Activated T-cell treated with anti-CD3 and anti-CD28 coated beads, Interleukin-2, amount 50 U/mL, for 72 hours (primary cell): ENCODE data around the gene DPP3. TPM values are rescaled to one million over a fixed set of nuclear protein-coding genes. Genes with fewer than 3 reads are reported as not detected.
A peak's percentile ranks its signal among the peaks of the same experiment; 100 is the strongest.
"Not testable (repeated sequence)": the region's sequence is repeated elsewhere in the genome, so short reads cannot be mapped to it uniquely, and the experiment has no call there.

Experiments used
- ATAC-seq, 2 donors: fragments of 150-1000 bp; cut with Tn5 transposase; replicated peaks in 1 of 2; 2 replicates each; pipeline ENCODE4 v1.10.0; 2021; ENCODE audit warnings: moderate library complexity in 2 of 2, mild to moderate bottlenecking in 1 of 2
- DNase-seq, 2 donors: peaks; one replicate each; pipeline ENCODE4 v3.0.0; 2021 to 2022; ENCODE audit warnings: mixed read lengths in 1 of 2
- H3K27ac Mint-ChIP-seq: one replicate; pipeline ENCODE4 v1.8.0; 2022; ENCODE audit warnings: mild to moderate bottlenecking, moderate library complexity, mixed read lengths
- H3K27me3 Mint-ChIP-seq: one replicate; pipeline ENCODE4 v1.8.0; 2022; ENCODE audit warnings: low read depth, mixed read lengths
- H3K36me3 Mint-ChIP-seq, 2 donors: one replicate each; pipeline ENCODE4 v1.8.0; 2022; ENCODE audit warnings: mixed read lengths in 2 of 2, mild to moderate bottlenecking in 1 of 2; ENCODE audit not compliant: insufficient read depth in 2 of 2
- H3K4me1 Mint-ChIP-seq: one replicate; pipeline ENCODE4 v1.8.0; 2022; ENCODE audit warnings: low read depth, mixed read lengths
- H3K4me3 Mint-ChIP-seq, 2 donors: one replicate each; pipeline ENCODE4 v1.8.0; 2022; ENCODE audit warnings: mild to moderate bottlenecking in 2 of 2, mixed read lengths in 2 of 2, moderate library complexity in 2 of 2
- H3K9me3 Mint-ChIP-seq, 2 donors: one replicate each; pipeline ENCODE4 v1.8.0; 2022; ENCODE audit warnings: mixed read lengths in 2 of 2
- total RNA-seq, 2 donors: library from RNA; stranded (reverse); gene quantifications; one replicate each; pipeline ENCODE4 v1.2.3, GENCODE V29; 2022

The DPP3 gene, protein sequence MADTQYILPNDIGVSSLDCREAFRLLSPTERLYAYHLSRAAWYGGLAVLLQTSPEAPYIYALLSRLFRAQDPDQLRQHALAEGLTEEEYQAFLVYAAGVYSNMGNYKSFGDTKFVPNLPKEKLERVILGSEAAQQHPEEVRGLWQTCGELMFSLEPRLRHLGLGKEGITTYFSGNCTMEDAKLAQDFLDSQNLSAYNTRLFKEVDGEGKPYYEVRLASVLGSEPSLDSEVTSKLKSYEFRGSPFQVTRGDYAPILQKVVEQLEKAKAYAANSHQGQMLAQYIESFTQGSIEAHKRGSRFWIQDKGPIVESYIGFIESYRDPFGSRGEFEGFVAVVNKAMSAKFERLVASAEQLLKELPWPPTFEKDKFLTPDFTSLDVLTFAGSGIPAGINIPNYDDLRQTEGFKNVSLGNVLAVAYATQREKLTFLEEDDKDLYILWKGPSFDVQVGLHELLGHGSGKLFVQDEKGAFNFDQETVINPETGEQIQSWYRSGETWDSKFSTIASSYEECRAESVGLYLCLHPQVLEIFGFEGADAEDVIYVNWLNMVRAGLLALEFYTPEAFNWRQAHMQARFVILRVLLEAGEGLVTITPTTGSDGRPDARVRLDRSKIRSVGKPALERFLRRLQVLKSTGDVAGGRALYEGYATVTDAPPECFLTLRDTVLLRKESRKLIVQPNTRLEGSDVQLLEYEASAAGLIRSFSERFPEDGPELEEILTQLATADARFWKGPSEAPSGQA
- total RNA-seq = 10 to 100 TPM; 48.3 to 56.9 TPM

DNA sequence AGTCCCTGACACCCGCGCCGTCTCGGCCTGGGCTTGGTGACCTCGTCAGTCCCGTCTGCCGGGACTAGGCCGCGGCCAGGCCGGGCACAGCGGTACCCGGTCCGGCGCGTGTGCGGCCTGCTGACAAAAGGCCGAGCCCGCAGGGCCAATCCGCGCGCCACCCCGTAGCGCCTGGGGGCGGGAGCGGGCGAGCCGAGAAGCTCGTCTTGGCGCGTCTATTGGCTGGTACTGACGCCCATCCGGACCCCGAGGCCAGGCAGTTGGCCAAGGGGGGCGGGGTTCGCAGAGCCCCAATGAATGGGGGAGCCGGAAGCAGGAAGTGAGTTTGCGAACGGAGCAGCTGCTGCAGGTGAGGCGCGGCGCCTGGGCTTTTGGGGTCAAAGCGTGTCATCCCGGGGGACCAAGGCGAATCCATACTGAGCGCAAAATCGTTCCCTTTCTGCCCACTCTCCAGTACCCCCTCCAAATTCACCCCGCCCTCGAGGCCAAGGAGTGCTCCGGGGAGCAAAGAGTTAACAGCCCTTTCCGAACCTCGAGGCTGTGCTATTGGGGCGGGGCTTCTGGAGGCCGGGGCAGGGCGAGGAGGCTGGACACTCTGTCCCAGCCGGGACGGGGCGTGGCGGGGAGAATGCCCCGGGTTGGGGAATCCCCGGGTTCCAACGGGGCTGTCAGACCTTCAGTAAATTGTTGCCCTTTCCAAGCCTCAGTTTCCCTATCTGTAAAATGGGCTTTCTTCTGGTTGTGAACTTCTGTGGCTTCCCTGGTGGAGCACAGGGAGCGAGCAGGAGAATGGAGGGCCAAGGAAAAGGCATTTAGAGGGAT lies at the start of gene DPP3:
Gene DPP3, plus strand, starts transcription at position 318 of the 822 bp plus-strand sequence. CDS start 1,767 bp downstream, outside the sequence.
- Mint-ChIP-seq H3K4me1 (peaks cover 20% of the 10 kb centered on the region), H3K27me3 (no peaks in the 10 kb centered on the region), H3K27ac (peak within 1 kb of the TSS; percentile 76), H3K36me3 (no peaks in the 10 kb centered on the region), H3K9me3 (no peaks in the 10 kb centered on the region), H3K4me3 (peak within 1 kb of the TSS; percentile 91 to 94)
- ATAC-seq (peak; percentile 98), DNase-seq (peak; percentile 98 to 99)

DNA sequence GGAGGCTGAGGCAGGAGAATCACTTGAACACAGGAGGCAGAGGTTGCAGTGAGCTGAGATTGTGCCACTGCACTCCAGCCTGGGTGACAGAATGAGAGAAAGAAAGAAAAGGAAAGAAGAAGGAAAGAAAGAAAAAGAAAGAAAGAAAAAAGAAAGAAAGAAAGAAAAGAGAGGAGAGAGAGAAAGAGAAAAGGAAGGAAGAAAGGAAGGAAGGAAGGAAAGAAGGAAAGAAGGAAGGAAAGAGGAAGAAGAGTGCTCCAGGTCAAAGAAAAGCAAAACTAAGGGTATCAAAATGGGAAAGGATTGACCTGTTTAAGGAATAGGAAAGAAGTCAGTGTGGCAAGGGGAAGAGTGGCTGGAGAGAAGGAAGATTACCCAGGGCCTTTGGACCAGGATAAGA lies 48.9 kb upstream of the DPP3 start:
- H3K27me3 Mint-ChIP-seq, H3K27ac Mint-ChIP-seq, H3K4me3 Mint-ChIP-seq, DNase-seq, ATAC-seq, H3K9me3 Mint-ChIP-seq: not testable (repeated sequence)
- H3K36me3 Mint-ChIP-seq = peaks cover 0 to 15% of the 10 kb centered on the region in 2 donors
- H3K4me1 Mint-ChIP-seq = peaks cover 12% of the 10 kb centered on the region

DNA sequence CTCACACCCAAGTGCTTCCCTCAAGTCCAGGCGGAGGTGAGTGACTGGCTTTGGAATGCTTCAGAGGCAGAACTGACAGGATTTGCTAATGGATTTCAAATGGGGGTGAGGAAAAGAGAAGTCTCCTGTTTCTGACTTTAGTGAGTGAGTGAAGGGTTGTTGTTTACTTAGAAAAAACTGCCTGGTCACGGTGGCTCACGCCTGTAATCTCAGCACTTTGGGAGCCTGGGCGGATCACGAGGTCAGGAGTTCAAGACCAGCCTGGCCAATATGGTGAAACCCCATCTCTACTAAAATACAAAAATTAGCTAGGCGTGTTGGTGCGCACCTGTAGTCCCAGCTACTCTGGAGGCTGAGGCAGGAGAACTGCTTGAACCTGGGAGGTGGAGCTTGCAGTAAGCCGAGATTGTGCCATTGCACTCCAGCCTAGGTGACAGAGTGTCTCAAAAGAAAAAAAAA lies 48.3 kb upstream of the DPP3 start:
- H3K27ac Mint-ChIP-seq = not testable (repeated sequence)
- peaks cover 17% of the 10 kb centered on the region for H3K4me1 Mint-ChIP-seq

DNA sequence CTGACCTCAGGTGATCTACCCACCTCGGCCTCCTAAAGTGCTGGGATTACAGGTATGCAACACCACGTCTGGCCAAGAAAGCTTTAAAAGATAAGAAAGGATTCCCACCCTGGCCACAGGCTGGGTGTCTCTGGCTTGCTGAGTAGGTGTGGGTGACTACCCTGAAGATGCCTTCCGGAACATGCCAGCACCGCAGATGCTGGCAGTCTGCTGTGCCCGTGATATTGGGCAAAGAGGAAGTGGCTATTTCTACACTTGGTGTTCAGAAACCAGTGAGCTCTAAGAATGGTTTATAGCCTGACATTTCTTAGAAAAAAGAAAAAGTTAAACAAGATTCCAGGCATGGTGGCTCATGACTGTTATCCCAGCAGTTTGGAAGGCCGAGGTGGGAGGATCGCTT lies 47.6 kb upstream of the DPP3 start:
- Mint-ChIP-seq H3K27ac (no peak overlapping the region), H3K27me3 (no peaks in the 10 kb centered on the region), H3K4me1 (peaks cover 22% of the 10 kb centered on the region), H3K36me3 (peaks cover 0 to 19% of the 10 kb centered on the region in 2 donors), H3K4me3 (no peak overlapping the region), H3K9me3 (no peaks in the 10 kb centered on the region)
- no peak for ATAC-seq
- no peak for DNase-seq

More for the DNA sequence above, 48.3 kb upstream of the DPP3 start:
- not testable (repeated sequence) for H3K4me3 Mint-ChIP-seq, ATAC-seq, H3K27me3 Mint-ChIP-seq, H3K9me3 Mint-ChIP-seq, DNase-seq
- peaks cover 0 to 19% of the 10 kb centered on the region in 2 donors for H3K36me3 Mint-ChIP-seq

DNA sequence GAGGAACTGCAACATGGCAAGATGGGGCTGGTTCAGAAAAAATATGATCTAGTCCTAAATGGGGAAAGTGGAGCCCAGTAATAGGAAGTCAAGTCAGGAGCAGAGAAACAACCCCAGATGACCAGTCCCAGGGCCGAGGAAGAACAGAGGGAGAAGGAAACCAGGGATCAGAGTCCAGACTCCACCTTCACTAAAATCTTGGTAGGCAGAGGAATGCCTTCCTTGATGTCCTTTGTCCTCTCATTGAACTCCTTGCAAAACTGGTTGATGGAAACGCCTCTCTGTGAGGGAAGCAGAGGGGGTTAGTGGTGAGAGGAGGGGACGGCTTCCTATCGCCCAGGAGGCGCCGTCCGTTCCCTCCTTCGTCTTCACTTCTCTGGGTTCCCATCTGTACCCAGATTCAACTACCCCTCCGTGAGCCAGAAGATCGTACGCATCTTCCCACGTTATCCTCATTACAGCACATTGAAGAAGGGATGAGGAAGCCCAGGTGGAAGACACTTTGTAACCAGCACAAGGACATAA lies 42.2 kb upstream of the DPP3 start:
- H3K27me3 Mint-ChIP-seq = no peaks in the 10 kb centered on the region
- ATAC-seq (no peak), DNase-seq (no peak)
- H3K9me3 Mint-ChIP-seq = peaks cover under 1% of the 10 kb centered on the region in 2 donors
- peak overlapping the region; percentile 99 for H3K27ac Mint-ChIP-seq
- H3K4me1 Mint-ChIP-seq = peaks cover 29% of the 10 kb centered on the region
- peaks cover 0 to 12% of the 10 kb centered on the region in 2 donors for H3K36me3 Mint-ChIP-seq
- peak overlapping the region; percentile 93 for H3K4me3 Mint-ChIP-seq

DNA sequence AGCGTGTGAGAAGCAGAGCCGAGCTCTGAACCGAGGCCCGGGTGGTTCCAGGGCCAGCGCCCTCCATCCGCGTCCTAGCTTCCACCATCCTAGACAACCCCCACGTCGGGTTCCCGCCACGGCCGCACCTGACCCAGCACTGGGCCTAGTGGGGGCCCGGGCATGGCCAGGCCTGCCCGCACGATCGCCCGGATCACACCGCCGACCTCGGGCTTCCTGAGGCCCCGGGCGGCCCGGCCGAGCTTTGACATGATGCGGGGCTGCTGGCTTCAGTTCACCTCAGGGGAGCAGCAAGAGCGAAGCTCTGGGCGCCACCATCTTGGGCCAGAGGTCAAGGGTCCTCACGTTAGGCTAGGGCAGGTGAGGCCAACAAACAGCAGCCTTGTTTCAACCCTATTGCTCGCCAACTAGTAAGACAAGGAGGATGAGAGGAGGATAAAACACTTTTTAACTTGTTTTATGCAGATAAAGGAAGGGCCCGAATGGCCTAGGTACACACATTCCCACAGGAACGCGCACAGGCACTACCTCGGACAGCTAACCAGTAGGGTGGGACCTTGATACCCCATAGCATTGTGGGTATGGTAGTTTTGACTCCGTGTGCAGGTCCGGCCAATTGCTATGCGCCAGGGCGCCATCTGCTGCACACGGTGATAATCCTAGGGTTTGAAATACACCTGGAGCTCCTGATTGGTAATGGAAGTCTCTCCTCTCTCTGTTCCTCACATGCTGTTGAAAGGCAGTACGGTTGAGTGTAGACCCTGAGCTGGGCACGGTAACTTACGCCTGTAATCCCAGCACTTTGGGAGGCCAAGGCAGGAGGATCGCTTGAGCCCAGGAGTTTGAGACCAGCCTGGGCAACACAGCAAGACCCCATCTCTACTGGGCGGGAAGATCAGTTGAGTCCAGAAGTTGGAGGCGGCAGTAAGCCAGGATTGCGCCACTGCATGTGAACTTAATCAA lies 41.4 kb upstream of the DPP3 start, which contains the start of gene MRPL11:
Gene MRPL11, minus strand, starts transcription at position 345 of the 963 bp plus-strand sequence. Its CDS starts 94 bp downstream, at position 251.
- DNase-seq = peak; percentile 88 to 92
- peaks cover 4 to 17% of the 10 kb centered on the region in 2 donors for H3K36me3 Mint-ChIP-seq
- H3K4me1 Mint-ChIP-seq = peaks cover 29% of the 10 kb centered on the region
- peak within 1 kb of the TSS; percentile 93 for H3K4me3 Mint-ChIP-seq
- H3K27me3 Mint-ChIP-seq = no peaks in the 10 kb centered on the region
- H3K9me3 Mint-ChIP-seq = peaks cover 7 to 8% of the 10 kb centered on the region in 2 donors
- ATAC-seq = peak; percentile 98 to 99
- peak within 1 kb of the TSS; percentile 99 for H3K27ac Mint-ChIP-seq

DNA sequence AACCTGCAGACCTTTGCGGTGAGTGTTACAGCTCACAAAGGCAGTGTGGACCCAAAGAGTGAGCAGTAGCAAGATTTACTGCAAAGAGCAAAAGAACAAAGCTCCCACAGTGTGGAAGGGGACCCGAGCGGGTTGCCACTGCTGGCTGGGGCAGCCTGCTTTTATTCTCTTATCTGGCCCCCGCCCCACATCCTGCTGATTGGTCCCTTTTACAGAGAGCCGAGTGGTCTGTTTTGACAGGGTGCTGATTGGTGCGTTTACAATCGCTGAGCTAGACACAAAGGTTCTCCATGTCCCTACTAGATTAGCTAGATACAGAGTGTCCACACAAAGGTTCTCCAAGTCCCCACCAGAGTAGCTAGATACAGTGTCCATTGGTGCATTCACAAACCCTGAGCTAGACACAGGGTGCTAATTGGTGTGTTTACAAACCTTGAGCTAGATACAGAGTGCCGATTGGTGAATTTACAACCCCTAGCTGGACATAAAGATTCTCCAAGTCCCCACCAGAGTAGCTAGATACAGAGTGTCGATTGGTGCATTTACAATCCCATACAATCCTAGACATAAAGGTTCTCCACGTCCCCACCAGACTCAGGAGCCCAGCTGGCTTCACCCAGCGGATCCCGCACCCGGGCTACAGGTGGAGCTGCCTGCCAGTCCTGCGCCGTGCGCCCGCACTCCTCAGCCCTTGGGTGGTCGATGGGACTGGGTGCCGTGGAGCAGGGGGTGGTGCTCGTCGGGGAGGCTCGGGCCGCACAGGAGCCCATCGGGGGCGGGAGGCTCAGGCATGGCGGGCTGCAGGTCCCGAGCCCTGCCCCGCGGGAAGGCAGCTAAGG lies 39.9 kb upstream of the DPP3 start:
- Mint-ChIP-seq H3K4me1 (peaks cover 29% of the 10 kb centered on the region), H3K36me3 (peaks cover 5 to 16% of the 10 kb centered on the region in 2 donors)
- H3K27me3 Mint-ChIP-seq, H3K27ac Mint-ChIP-seq, H3K9me3 Mint-ChIP-seq, H3K4me3 Mint-ChIP-seq, DNase-seq, ATAC-seq: not testable (repeated sequence)

DNA sequence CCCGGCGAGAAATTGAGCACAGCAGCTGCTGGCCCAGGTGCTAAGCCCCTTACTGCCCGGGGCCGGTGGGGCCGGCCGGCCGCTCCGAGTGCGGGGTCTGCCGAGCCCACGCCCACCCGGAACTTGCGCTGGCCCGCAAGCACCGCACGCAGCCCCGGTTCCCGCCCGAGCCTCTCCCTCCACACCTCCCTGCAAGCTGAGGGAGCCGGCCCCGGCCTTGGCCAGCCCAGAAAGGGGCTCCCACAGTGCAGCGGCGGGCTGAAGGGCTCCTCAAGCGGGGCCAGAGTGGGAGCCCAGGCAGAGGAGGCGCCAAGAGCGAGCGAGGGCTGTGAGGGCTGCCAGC lies 39.3 kb upstream of the DPP3 start:
- not testable (repeated sequence) for H3K27ac Mint-ChIP-seq, DNase-seq, ATAC-seq, H3K27me3 Mint-ChIP-seq, H3K4me3 Mint-ChIP-seq, H3K9me3 Mint-ChIP-seq
- peaks cover 27% of the 10 kb centered on the region for H3K4me1 Mint-ChIP-seq
- H3K36me3 Mint-ChIP-seq = peaks cover 5 to 16% of the 10 kb centered on the region in 2 donors

DNA sequence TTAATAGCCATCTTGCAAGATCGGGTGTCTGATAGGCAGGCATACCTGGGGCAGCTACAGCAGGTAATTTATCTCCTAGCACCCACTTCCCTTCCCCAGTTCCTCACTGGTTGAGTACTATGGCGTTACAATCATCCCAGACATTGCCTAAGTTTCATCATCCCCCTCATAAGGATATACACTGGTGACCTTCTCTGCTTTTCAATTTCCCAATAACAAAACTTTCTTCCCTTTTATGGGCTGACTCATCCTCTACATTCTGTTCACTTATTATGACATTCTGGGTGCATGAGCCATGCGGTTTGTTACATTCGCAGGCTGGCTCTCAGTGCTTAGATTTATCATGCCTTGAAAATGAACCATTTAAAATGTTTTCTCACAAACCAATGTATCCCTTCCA lies 36.6 kb upstream of the DPP3 start:
- Mint-ChIP-seq H3K36me3 (peaks cover 5 to 9% of the 10 kb centered on the region in 2 donors), H3K27ac (no peak overlapping the region), H3K9me3 (peaks cover 9 to 10% of the 10 kb centered on the region in 2 donors), H3K27me3 (peaks cover 8% of the 10 kb centered on the region), H3K4me1 (peaks cover 6% of the 10 kb centered on the region), H3K4me3 (no peak overlapping the region)
- ATAC-seq (no peak), DNase-seq (no peak)

DNA sequence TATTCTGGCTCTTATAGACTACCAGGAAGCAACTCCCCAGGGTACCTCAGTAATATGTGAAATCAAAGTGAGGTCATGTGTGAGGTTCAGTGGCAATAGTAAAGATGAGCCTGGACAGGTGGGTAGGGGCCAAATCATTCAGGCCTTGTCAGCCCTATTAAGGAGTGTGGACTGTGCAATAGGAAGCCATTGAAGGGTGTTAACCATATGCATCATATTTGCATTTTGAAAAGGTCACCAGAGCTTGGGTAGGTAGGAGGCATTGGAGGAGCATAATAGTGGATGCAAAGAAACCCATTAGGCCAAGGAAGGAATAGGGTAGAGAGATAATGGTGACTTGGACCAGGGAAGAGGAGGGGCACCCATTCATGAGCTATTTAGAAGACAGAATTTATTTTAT lies 33.2 kb upstream of the DPP3 start:
- peaks cover 5 to 9% of the 10 kb centered on the region in 2 donors for H3K36me3 Mint-ChIP-seq
- H3K27ac Mint-ChIP-seq = no peak overlapping the region

DNA sequence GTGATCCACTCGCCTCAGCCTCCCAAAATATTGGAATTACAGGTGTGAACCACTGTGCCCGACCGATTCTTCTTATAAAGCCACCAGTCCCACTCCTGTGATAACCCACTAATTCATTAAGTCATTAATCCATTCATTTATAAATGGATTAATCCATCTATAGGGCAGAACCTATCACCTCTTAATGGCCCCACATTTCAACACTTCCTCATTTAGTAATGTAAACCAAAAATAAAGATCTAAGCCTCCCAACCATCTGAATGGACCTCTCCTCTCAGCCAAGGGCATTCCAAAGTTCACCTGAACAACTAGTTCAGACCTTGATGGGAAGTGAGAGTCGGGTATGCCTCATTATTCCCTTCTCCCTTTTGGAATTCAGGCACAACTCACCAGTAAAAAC lies 31.7 kb upstream of the DPP3 start:
- Mint-ChIP-seq H3K4me1 (peaks cover under 1% of the 10 kb centered on the region), H3K27me3 (peaks cover 14% of the 10 kb centered on the region), H3K27ac (no peak overlapping the region), H3K4me3 (no peak overlapping the region), H3K36me3 (peaks cover 1 to 5% of the 10 kb centered on the region in 2 donors), H3K9me3 (peaks cover 4 to 5% of the 10 kb centered on the region in 2 donors)
- ATAC-seq (no peak), DNase-seq (no peak)

More for the DNA sequence above, 33.2 kb upstream of the DPP3 start:
- DNase-seq = no peak
- Mint-ChIP-seq H3K4me1 (no peaks in the 10 kb centered on the region), H3K4me3 (no peak overlapping the region), H3K27me3 (peaks cover 14% of the 10 kb centered on the region), H3K9me3 (peaks cover 9 to 10% of the 10 kb centered on the region in 2 donors)
- ATAC-seq = no peak
